Measurements from ENCODE around the gene TUT4. TPM values are rescaled to one million over a fixed set of nuclear protein-coding genes. Genes with fewer than 3 reads are reported as not detected.

Gene TUT4
- total RNA-seq, 2 donors from 2014 or later: 44.4 to 76.1 TPM

DNA sequence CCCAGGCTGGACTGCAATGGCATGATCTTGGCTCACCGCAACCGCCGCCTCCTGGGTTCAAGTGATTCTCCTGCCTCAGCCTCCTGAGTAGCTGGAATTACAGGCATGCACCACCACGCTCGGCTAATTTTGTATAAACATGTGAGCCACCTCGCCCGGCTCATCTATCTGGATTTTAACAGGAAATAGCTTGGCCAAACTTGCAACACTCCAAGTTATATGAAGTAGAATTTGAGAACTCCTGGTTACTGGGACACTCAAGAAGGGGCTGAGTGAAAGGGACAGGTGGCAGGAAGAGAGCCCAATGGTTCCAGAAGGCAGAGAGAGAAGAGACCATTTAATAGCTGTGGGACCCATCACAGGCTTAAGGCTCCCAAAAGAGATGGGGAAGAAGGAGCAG is 46.3 kb upstream of the TUT4 start:
- Histone ChIP-seq H3K4me1 (replicated peaks) (peaks cover 8% of the 10 kb centered on the region), H3K9me3 (no peaks in the 10 kb centered on the region), H3K4me3 (no peak overlapping the region), H3K27ac (no peak overlapping the region), H3K27me3 (replicated peaks; ENCODE audit: insufficient read depth) (no peaks in the 10 kb centered on the region), H3K36me3 (no peaks in the 10 kb centered on the region)
- TF ChIP-seq POLR2AphosphoS5 (IDR thresholded peaks at IDR 0.05) (no peak), POLR2A (IDR thresholded peaks at IDR 0.05) (no peak), CTCF (IDR thresholded peaks at IDR 0.05) (no peak)
- DNase-seq (ENCODE audit: low spot score): no peak
- intact Hi-C loops (cut with DNase I): no loop called here
- WGBS: 93% methylated on average over 7 of the region's 7 CpGs

GRCh38 chr1:52598729-52599128 is 45.8 kb upstream of the TUT4 start:
- DNase-seq (ENCODE audit: low spot score): no peak
- no peak overlapping the region for H3K27ac ChIP-seq

GRCh38 chr1:52597912-52598311 is 45.0 kb upstream of the TUT4 start:
- H3K4me1 ChIP-seq (replicated peaks): peaks cover 5% of the 10 kb centered on the region

More at GRCh38 chr1:52598729-52599128, 45.8 kb upstream of the TUT4 start:
- TF ChIP-seq POLR2AphosphoS5 (IDR thresholded peaks at IDR 0.05): no peak
- TF ChIP-seq CTCF (IDR thresholded peaks at IDR 0.05): no peak
- no peak for TF ChIP-seq POLR2A (IDR thresholded peaks at IDR 0.05)
- Histone ChIP-seq H3K4me1 (replicated peaks) (peaks cover 8% of the 10 kb centered on the region), H3K4me3 (no peak overlapping the region), H3K27me3 (replicated peaks; ENCODE audit: insufficient read depth) (no peaks in the 10 kb centered on the region), H3K36me3 (no peaks in the 10 kb centered on the region), H3K9me3 (no peaks in the 10 kb centered on the region)
- 94% methylated on average over 7 of the region's 7 CpGs for whole genome bisulfite sequencing
- intact Hi-C loops (cut with DNase I): no loop called here

GRCh38 chr1:52595061-52595460 is 42.2 kb upstream of the TUT4 start:
- no peaks in the 10 kb centered on the region for H3K27me3 ChIP-seq (replicated peaks; ENCODE audit: insufficient read depth)
- WGBS: 49% methylated on average over 3 of the region's 3 CpGs
- intact Hi-C loops (cut with DNase I): no loop called here
- TF ChIP-seq POLR2A (IDR thresholded peaks at IDR 0.05) (no peak), POLR2AphosphoS5 (IDR thresholded peaks at IDR 0.05) (no peak), CTCF (IDR thresholded peaks at IDR 0.05) (no peak)
- no peak overlapping the region for H3K27ac ChIP-seq
- no peak overlapping the region for H3K4me3 ChIP-seq
- H3K9me3 ChIP-seq: no peaks in the 10 kb centered on the region
- H3K4me1 ChIP-seq (replicated peaks): no peaks in the 10 kb centered on the region
- H3K36me3 ChIP-seq: no peaks in the 10 kb centered on the region
- DNase-seq (ENCODE audit: low spot score): no peak

More at GRCh38 chr1:52597912-52598311, 45.0 kb upstream of the TUT4 start:
- no peak overlapping the region for H3K4me3 ChIP-seq
- intact Hi-C loops (cut with DNase I): no loop called here
- no peak for DNase-seq (ENCODE audit: low spot score)
- H3K9me3 ChIP-seq: no peaks in the 10 kb centered on the region
- TF ChIP-seq POLR2A (IDR thresholded peaks at IDR 0.05) (no peak), CTCF (IDR thresholded peaks at IDR 0.05) (no peak), POLR2AphosphoS5 (IDR thresholded peaks at IDR 0.05) (no peak)
- no peak overlapping the region for H3K27ac ChIP-seq
- WGBS: 54% methylated on average over 2 of the region's 2 CpGs
- H3K36me3 ChIP-seq: no peaks in the 10 kb centered on the region
- H3K27me3 ChIP-seq (replicated peaks; ENCODE audit: insufficient read depth): no peaks in the 10 kb centered on the region

DNA sequence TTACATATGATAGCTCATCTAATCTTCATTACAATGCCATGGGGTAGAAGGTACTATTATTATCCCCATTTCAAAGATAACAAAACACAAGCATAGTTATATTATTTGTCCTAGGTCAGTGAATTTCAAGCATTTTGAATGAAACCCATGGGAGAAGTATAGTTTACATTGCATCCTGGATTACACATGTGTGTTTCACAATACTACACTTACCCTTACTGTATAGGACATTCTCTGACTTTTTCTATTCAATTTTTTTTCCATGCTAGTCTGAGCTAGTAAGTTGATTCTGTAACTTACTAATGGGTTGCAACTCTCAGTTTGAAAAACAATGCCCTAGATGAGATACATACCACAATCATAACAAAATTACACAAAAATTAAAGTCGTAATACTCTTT is 40.6 kb upstream of the TUT4 start:
- intact Hi-C loops (cut with DNase I): no loop called here
- Histone ChIP-seq H3K27me3 (replicated peaks; ENCODE audit: insufficient read depth) (no peaks in the 10 kb centered on the region), H3K36me3 (no peaks in the 10 kb centered on the region), H3K27ac (no peak overlapping the region), H3K4me3 (no peak overlapping the region), H3K9me3 (no peaks in the 10 kb centered on the region), H3K4me1 (replicated peaks) (no peaks in the 10 kb centered on the region)
- DNase-seq (ENCODE audit: low spot score): no peak
- 100% methylated on average over 1 of the region's 1 CpG for WGBS
- TF ChIP-seq POLR2A (IDR thresholded peaks at IDR 0.05): no peak
- no peak for TF ChIP-seq POLR2AphosphoS5 (IDR thresholded peaks at IDR 0.05)
- TF ChIP-seq CTCF (IDR thresholded peaks at IDR 0.05): no peak
